Central memory CD4-positive, alpha-beta T cell (primary cell): ENCODE data around the gene IGFBP1.

Source experiments
- DNase-seq: peaks from one replicate; pipeline ENCODE4 v3.0.0; 2022

IGFBP1 gene

GRCh38 chr7:45909561-45909960, 21.3 kb downstream of the IGFBP1 start:
- no peak for DNase-seq

- DNase-seq: no peak
Observed at GRCh38 chr7:45910855-45911254, 22.6 kb downstream of the IGFBP1 start.

GRCh38 chr7:45911311-45911710, 23.0 kb downstream of the IGFBP1 start:
- no peak for DNase-seq

GRCh38 chr7:45912972-45913371, 24.7 kb downstream of the IGFBP1 start:
- no peak for DNase-seq

GRCh38 chr7:45914911-45915310, 26.6 kb downstream of the IGFBP1 start:
- DNase-seq: no peak

GRCh38 chr7:45915606-45916005, 27.3 kb downstream of the IGFBP1 start:
- DNase-seq: no peak

GRCh38 chr7:45917064-45917463, 28.8 kb downstream of the IGFBP1 start:
- no peak for DNase-seq

GRCh38 chr7:45917658-45918057, 29.4 kb downstream of the IGFBP1 start:
- peak; percentile 46 for DNase-seq

- no peak for DNase-seq
Observed at GRCh38 chr7:45918556-45918955, 30.3 kb downstream of the IGFBP1 start.

- DNase-seq: no peak
Observed at GRCh38 chr7:45919231-45919784, 31.0 kb downstream of the IGFBP1 start.

GRCh38 chr7:45919993-45920459, 31.7 kb downstream of the IGFBP1 start:
- DNase-seq: no peak

- peak; percentile 25 for DNase-seq
Observed at GRCh38 chr7:45920502-45921380, 32.5 kb downstream of the IGFBP1 start, which contains the start of gene IGFBP3. IGFBP3 (minus strand) TSS chr7:45921272; CDS start chr7:45921140, 132 bp downstream.

GRCh38 chr7:45921381-45921698, 33.1 kb downstream of the IGFBP1 start:
- DNase-seq: no peak

- no peak for DNase-seq
Observed at GRCh38 chr7:45921699-45922519, 33.6 kb downstream of the IGFBP1 start.

GRCh38 chr7:45922810-45923209, 34.5 kb downstream of the IGFBP1 start:
- DNase-seq: no peak

GRCh38 chr7:45923290-45923689, 35.0 kb downstream of the IGFBP1 start:
- peak; percentile 31 for DNase-seq

- DNase-seq: no peak
Observed at GRCh38 chr7:45923818-45924217, 35.5 kb downstream of the IGFBP1 start.

GRCh38 chr7:45924283-45924682, 36.0 kb downstream of the IGFBP1 start:
- no peak for DNase-seq

GRCh38 chr7:45927721-45928120, 39.4 kb downstream of the IGFBP1 start:
- no peak for DNase-seq

- DNase-seq: no peak
Observed at GRCh38 chr7:45930967-45931366, 42.7 kb downstream of the IGFBP1 start.

- DNase-seq: no peak
Observed at GRCh38 chr7:45937301-45937700, 49.0 kb downstream of the IGFBP1 start.

- DNase-seq: no peak
Observed at GRCh38 chr7:45937862-45938261, 49.6 kb downstream of the IGFBP1 start.

GRCh38 chr7:45938626-45939302, 50.5 kb downstream of the IGFBP1 start:
- DNase-seq: no peak
